ENCODE results near the gene CRTAP. TPM values are rescaled to one million over a fixed set of nuclear protein-coding genes. Genes with fewer than 3 reads are reported as not detected.

The CRTAP gene
- total and polyA plus RNA-seq, 2 of the 13 experiments (the other 11 are each of a cell fraction or from before 2014, with no cell fraction given) = 54.2 to 119 TPM

DNA sequence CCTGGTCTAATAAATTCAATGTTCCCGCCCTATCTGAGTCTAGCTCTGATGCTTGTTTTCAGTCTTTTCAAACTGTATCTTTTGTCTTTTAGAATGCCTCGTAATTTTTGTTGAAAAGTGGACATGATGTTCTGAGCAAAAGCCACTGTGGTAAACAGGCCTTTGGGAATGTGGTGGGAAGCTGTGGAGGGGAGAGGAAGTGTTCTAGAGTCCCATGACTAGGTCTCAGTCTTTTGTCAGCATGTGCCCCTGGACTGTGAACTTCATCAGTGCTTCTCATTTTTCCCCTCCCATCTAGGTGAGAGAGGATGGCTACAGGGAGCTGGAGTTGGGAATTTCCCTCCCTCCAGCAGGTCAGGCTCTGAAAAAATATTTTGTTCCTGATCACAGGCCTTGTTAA lies 71.0 kb downstream of the CRTAP start (continued):
- TF ChIP-seq, protein P1, sequence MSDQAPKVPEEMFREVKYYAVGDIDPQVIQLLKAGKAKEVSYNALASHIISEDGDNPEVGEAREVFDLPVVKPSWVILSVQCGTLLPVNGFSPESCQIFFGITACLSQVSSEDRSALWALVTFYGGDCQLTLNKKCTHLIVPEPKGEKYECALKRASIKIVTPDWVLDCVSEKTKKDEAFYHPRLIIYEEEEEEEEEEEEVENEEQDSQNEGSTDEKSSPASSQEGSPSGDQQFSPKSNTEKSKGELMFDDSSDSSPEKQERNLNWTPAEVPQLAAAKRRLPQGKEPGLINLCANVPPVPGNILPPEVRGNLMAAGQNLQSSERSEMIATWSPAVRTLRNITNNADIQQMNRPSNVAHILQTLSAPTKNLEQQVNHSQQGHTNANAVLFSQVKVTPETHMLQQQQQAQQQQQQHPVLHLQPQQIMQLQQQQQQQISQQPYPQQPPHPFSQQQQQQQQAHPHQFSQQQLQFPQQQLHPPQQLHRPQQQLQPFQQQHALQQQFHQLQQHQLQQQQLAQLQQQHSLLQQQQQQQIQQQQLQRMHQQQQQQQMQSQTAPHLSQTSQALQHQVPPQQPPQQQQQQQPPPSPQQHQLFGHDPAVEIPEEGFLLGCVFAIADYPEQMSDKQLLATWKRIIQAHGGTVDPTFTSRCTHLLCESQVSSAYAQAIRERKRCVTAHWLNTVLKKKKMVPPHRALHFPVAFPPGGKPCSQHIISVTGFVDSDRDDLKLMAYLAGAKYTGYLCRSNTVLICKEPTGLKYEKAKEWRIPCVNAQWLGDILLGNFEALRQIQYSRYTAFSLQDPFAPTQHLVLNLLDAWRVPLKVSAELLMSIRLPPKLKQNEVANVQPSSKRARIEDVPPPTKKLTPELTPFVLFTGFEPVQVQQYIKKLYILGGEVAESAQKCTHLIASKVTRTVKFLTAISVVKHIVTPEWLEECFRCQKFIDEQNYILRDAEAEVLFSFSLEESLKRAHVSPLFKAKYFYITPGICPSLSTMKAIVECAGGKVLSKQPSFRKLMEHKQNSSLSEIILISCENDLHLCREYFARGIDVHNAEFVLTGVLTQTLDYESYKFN (CRISPR knock-in tag; conservative IDR thresholded peaks at IDR 0.05) = peak; percentile 55; the same call in 1 of the 2 replicates
- TF ChIP-seq HNF4A (CRISPR knock-in tag; IDR thresholded peaks at IDR 0.05) (peak; percentile 73), MIXL1 (CRISPR knock-in tag; IDR thresholded peaks at IDR 0.05) (0 out of 2 replicates have a peak, but pooled peaks have one; percentile 41), ETV5 (CRISPR knock-in tag; IDR thresholded peaks at IDR 0.05; ENCODE audit: borderline replicate concordance) (peak; percentile 62; the same call in 1 of the 2 replicates), RCOR2 (CRISPR knock-in tag; IDR thresholded peaks at IDR 0.05) (peak; percentile 50; the same call in 1 of the 2 replicates), FOXP1 (IDR thresholded peaks at IDR 0.05) (no peak), FOXP1 (CRISPR knock-in tag; IDR thresholded peaks at IDR 0.05) (peak; percentile 15; the same call in 1 of the 2 replicates), SATB2 (CRISPR knock-in tag; IDR thresholded peaks at IDR 0.05) (no peak), XRCC5 (optimal IDR thresholded peaks at IDR 0.05; ENCODE audit: low read length) (peak; percentile 23), ZNF460 (CRISPR knock-in tag; IDR thresholded peaks at IDR 0.05; ENCODE audit: borderline replicate concordance) (no peak), TARDBP (CRISPR knock-in tag; IDR thresholded peaks at IDR 0.05) (peak; percentile 41; the same call in 1 of the 2 replicates), KMT2B (CRISPR knock-in tag; IDR thresholded peaks at IDR 0.05) (peak; percentile 22; the same call in 1 of the 2 replicates), GFI1 (CRISPR knock-in tag; IDR thresholded peaks at IDR 0.05; ENCODE audit: borderline replicate concordance) (no peak), KLF15 (CRISPR knock-in tag; IDR thresholded peaks at IDR 0.05; ENCODE audit: borderline replicate concordance) (no peak), RXRB (CRISPR knock-in tag; IDR thresholded peaks at IDR 0.05; ENCODE audit: borderline replicate concordance) (peak; percentile 49; the same call in 1 of the 2 replicates), YY1 (IDR thresholded peaks at IDR 0.05; ENCODE audit: insufficient read depth, insufficient replicate concordance, low read depth, low read length) (no peak)
- TF ChIP-seq, protein P2, sequence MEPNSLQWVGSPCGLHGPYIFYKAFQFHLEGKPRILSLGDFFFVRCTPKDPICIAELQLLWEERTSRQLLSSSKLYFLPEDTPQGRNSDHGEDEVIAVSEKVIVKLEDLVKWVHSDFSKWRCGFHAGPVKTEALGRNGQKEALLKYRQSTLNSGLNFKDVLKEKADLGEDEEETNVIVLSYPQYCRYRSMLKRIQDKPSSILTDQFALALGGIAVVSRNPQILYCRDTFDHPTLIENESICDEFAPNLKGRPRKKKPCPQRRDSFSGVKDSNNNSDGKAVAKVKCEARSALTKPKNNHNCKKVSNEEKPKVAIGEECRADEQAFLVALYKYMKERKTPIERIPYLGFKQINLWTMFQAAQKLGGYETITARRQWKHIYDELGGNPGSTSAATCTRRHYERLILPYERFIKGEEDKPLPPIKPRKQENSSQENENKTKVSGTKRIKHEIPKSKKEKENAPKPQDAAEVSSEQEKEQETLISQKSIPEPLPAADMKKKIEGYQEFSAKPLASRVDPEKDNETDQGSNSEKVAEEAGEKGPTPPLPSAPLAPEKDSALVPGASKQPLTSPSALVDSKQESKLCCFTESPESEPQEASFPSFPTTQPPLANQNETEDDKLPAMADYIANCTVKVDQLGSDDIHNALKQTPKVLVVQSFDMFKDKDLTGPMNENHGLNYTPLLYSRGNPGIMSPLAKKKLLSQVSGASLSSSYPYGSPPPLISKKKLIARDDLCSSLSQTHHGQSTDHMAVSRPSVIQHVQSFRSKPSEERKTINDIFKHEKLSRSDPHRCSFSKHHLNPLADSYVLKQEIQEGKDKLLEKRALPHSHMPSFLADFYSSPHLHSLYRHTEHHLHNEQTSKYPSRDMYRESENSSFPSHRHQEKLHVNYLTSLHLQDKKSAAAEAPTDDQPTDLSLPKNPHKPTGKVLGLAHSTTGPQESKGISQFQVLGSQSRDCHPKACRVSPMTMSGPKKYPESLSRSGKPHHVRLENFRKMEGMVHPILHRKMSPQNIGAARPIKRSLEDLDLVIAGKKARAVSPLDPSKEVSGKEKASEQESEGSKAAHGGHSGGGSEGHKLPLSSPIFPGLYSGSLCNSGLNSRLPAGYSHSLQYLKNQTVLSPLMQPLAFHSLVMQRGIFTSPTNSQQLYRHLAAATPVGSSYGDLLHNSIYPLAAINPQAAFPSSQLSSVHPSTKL (CRISPR knock-in tag; IDR thresholded peaks at IDR 0.05) = peak; percentile 57
- TF ChIP-seq, protein P3, sequence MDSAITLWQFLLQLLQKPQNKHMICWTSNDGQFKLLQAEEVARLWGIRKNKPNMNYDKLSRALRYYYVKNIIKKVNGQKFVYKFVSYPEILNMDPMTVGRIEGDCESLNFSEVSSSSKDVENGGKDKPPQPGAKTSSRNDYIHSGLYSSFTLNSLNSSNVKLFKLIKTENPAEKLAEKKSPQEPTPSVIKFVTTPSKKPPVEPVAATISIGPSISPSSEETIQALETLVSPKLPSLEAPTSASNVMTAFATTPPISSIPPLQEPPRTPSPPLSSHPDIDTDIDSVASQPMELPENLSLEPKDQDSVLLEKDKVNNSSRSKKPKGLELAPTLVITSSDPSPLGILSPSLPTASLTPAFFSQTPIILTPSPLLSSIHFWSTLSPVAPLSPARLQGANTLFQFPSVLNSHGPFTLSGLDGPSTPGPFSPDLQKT (CRISPR knock-in tag; IDR thresholded peaks at IDR 0.05; ENCODE audit: borderline replicate concordance) = no peak
- TF ChIP-seq, protein P4, sequence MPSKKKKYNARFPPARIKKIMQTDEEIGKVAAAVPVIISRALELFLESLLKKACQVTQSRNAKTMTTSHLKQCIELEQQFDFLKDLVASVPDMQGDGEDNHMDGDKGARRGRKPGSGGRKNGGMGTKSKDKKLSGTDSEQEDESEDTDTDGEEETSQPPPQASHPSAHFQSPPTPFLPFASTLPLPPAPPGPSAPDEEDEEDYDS (CRISPR knock-in tag; IDR thresholded peaks at IDR 0.05) = 0 out of 2 replicates have a peak, but pooled peaks have one; percentile 15
- TF ChIP-seq, protein P5, sequence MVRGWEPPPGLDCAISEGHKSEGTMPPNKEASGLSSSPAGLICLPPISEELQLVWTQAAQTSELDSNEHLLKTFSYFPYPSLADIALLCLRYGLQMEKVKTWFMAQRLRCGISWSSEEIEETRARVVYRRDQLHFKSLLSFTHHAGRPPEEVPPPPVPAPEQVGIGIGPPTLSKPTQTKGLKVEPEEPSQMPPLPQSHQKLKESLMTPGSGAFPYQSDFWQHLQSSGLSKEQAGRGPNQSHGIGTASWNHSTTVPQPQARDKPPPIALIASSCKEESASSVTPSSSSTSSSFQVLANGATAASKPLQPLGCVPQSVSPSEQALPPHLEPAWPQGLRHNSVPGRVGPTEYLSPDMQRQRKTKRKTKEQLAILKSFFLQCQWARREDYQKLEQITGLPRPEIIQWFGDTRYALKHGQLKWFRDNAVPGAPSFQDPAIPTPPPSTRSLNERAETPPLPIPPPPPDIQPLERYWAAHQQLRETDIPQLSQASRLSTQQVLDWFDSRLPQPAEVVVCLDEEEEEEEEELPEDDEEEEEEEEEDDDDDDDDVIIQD (CRISPR knock-in tag; IDR thresholded peaks at IDR 0.05; ENCODE audit: low read depth) = peak; percentile 81

Data from HepG2 (cell line).